Activated gamma-delta T cell treated with anti-CD3 and anti-CD28 coated beads, Interleukin-2, amount 50 U/mL, for 16 hours (primary cell): ENCODE results near the gene FGF21.
"Not testable (repeated sequence)": the region's sequence is repeated elsewhere in the genome, so short reads cannot be mapped to it uniquely, and the experiment has no call there.

ENCODE experiments used
- DNase-seq: peaks from one replicate; pipeline ENCODE4 v3.0.0-alpha.2; 2020; ENCODE audit warnings: low read depth

Gene FGF21

GRCh38 chr19:48755084-48755641 is at the start of gene FGF21:
FGF21 (plus strand) TSS chr19:48755524; CDS start chr19:48756237, 713 bp downstream.
- DNase-seq = no peak

GRCh38 chr19:48708471-48708870 is 46.9 kb upstream of the FGF21 start:
- no peak for DNase-seq

DNA sequence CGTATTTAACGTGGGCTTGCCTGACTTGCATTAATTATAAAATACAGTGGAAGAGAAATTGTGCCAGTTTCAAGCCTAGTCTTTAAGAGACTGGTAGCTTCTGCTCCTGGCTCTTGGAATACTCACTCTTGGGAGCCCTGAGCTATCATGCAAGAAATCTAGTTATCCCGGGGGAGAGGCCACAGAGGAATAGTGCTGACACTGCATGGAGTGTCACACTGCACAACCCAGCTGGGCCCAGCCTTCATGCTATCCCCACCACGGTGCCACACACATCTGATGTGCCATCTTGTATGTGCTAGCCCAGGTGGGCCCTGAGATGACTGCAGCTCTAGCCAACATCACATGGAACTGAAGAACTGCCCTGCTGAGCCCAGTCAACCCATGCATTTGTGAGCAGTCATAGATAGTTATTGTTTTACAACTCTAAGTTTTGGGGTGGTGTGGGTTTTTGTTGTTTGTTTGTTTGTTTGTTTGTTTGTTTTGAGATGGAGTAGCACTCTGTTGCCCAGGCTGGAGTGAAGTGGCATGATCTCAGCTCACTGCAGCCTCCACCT is 44.1 kb upstream of the FGF21 start:
- DNase-seq = no peak

DNA sequence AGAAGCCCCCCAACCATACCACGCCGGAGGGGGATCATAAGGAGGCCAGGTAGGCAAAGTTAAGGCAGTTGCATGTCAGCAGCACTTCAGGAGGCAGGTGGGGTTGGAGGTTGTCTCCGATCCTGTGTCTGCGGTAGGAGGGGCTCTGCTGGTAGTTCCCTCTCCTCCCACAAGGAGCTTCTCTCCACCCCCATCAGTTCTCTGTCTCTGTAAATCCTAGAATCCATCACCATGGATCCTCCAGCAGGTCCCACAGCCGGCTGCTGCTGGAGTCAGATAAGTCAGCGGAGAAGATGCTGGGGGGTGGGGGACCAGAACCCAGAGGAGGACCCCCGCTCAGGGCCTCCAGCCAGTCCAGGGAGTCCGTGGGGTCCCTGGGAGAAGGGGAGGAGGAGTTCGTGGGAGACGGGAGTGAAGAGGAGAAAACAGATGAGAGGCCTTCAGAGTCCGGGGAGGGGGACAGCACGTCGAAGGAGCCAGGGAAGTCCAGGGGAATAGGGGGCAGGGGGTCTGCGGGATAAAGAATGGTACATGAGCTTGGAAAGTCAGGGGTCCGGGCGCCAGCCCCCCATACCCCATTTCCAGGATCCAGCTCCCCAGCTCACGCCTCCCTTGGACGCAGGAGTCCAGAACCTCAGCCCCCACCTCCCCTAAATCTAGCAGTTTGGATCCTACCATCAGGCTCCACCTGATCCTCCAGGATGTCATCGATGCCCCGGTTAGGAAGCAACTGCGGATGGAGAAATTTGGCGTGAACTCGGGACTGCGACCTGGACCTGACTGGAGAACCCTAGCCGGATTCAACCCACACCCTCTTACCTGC is 42.1 kb upstream of the FGF21 start:
- DNase-seq = no peak

- DNase-seq = peak; percentile 95
Observed at GRCh38 chr19:48713864-48714755, 41.2 kb upstream of the FGF21 start.

- DNase-seq = no peak
Observed at GRCh38 chr19:48714759-48715675, 40.3 kb upstream of the FGF21 start.

- DNase-seq = no peak
Observed at GRCh38 chr19:48715681-48716171, 39.6 kb upstream of the FGF21 start.

GRCh38 chr19:48716562-48717291 is 38.6 kb upstream of the FGF21 start:
- no peak for DNase-seq

DNA sequence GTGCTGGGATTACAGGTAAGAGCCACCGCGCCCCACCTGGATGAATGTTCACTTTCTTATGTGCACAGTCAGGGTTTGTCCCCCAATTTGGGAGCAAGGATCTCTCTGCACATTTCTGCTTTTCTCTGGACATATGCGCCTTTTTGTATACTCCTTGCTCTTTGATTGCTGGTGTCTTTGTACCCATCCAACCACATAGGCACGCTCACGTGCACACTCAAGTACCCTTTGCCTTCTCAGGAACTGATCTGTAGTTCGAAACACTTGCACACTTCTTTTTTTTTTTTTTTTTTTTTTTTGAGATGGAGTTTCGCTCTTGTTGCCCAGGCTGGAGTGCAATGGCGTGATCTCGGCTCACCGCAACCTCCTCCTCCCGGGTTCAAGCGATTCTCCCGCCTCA is 37.2 kb upstream of the FGF21 start:
- DNase-seq = not testable (repeated sequence)

DNA sequence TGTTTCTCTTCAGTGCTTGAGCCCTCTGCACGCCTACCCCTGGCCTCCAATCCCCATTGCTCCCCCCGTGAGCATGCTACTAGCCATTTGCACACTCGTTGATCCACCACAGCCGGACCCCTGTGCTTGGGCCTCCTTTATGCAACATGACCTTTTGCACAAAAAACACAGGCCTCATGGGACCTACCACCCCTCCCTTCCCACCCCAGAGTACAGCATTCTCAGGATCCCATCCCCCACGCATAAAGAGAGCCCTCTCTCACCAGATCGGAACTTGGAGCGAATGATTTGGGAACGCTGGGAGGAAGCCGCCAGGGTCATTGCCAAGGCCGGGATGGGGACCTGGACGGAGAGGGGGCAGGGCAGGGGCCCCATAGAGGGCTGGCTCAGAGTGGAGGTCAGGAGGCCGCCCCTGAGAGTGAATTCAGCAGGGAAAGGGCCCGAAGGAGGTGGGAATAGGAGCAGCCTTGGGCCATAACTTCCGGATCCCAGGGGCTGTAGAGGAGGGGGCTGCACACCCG is 36.6 kb upstream of the FGF21 start:
- DNase-seq = no peak

DNA sequence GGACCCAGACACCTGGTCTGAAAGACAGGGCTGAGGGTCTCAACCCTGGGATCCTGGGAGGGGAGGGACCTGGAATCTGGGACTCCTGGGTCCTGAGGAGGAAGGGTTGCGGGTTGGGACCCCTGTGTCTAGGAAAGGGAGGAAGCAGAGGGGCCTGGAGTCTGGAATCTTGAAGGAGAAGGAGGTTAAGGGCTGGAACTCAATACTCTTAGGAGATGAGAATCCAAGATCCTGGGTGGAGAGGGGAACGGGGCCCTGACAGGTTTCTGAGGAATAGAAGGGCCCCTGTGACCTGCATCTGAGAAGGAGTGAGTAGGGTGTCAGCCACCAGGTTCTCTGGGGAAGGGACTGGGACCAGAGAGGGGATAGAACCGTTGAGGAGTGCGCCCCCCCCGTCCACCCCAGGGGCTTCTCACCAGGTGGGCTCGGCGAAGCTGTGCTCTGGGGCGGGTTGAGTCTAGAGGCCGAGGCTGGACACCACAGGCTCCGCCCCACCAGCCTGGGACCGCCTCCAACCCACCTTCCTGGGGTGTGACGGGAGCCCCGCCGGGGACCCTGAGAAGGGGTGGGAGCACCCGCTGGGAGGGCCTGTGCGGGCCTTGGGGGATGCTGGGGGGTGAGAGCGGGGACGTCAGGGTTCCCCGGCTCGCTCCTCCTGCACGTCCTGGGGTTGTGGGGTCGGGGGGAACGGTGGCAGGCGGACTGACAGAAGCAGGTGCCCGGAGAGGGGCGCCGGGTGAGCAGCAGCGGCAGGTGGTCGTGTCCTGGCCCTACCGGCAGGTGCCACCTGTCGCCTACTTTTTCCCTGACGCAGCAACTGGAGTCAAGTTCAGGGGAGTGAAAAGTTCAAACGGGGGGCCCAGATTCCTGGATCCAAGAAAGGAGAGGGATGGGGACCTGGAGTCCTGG is 35.8 kb upstream of the FGF21 start, which contains the start of gene MAMSTR:
Gene MAMSTR, minus strand, starts transcription at position 463 of the 909 bp plus-strand sequence. CDS start 694 bp downstream, outside the sequence.
- DNase-seq = no peak

DNA sequence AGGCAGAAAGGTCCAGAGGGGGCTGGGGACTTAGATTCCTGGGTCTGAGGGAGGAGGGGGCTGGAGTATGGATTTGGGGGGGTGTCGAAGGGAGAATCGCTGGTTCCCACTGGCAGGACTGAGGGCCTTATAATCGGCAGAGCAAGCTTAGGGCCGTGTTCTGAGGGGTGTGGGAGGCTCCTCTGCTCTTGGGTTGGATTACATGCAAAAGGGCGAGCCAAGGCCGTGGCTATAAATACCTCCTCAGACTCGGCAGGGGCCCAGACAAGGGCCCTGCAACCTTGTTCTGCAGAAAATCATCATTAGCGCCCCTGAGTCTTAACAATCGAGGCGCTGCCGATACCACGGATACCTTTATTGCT is 35.1 kb upstream of the FGF21 start:
- DNase-seq = no peak

GRCh38 chr19:48720613-48721296 is 34.6 kb upstream of the FGF21 start:
- DNase-seq = peak; percentile 81

- DNase-seq = no peak
Observed at GRCh38 chr19:48722196-48722708, 33.1 kb upstream of the FGF21 start.

DNA sequence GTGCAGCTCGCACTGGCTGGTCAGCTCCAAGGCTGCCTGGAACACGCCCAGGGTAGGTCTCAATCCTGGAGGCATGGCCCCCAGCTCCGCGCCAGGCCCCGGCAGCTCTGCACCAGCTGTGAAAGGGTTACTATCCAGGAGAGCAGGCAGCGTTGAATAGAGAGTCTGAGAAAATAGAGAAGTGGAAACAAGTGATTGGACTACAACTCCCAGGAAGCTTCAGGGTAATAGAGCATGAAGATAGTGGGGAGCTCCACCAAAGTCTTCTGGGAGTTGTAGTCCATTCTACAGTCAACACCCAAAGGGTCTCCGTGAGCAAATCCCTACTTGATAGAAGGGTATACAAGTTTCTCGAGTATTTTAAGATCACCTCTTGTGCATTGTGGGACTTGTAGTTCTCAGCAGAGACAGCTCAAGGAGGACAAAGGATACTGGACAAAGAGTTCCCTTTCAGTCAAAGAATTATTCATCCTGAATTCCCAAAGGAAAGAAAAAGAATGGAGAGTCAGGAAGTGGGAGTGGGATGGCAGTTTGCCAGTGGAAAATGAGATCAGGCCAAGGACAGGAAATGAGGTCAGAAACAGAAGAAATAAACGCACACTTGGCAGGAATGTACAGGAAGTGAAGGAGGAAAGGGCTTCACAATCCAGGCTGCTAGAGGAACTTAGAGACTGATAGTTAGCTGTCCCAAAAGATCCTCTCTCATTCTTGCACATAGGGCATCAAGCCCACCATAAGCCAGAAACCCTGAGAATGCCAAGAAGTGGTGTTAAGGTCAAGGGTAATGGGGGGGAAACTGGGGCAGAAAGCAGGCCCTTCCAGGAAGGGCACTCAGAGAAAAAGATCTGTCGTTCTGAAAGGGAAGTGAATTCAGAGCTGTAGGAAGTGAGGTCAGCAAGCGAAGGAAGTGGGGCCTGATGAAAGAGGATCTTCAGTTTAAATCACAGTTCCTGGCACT is 30.2 kb upstream of the FGF21 start:
- DNase-seq = no peak

DNA sequence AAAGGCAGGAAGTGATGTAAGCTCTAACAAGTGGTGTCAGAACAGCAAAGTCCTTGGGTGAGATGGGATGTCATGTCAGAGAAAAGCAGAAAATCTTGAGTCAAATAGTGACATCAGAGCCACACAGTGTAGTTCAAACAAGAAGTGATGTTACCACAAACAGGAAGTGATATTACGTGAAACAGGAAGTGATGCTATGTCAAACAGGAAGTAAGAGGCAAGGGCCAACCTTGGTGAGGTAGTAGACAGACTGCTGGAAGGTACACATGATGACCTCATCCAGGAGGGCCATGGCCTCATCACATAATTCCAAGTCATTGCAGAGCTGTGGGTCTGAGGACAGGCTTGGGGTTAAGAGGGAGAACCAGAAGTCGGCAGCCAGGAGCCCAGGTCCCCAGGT is 28.8 kb upstream of the FGF21 start:
- DNase-seq = no peak
